ENCODE measurements around the gene JAKMIP3. TPM values are rescaled to one million over a fixed set of nuclear protein-coding genes. Genes with fewer than 3 reads are reported as not detected.

JAKMIP3 gene
- total RNA-seq, 4 donors from 2014 or later, result 0.26 to 1.3 (median 1.2) TPM; not detected in 1

DNA sequence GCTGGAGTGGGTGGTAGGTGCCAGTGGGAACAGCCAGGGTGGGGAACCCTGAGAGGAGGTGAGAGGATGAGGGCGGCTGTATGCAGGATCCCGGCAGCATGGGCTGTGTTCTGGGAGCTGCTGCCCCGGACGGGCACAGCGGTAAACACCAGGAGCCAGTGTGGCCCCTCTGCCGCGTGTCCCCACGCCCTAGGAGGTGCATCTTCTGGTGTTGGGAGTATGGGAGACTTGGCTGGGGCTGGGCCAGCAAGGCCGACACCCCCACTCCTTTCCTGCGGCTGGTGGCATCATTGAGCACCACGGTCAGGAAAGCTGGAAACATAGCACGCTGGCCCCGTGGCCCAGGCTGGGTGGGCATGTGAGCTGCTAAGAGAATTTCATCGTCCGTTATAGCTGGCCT is 24.4 kb upstream of the JAKMIP3 start:
- Histone ChIP-seq H3K4me3 (no peak overlapping the region), H3K36me3 (no peaks in the 10 kb centered on the region), H3K27ac (no peak overlapping the region), H3K27me3 (no peaks in the 10 kb centered on the region), H3K4me1 (peaks cover 0 to 7% of the 10 kb centered on the region in 2 donors), H3K9me3 (no peaks in the 10 kb centered on the region)
- TF ChIP-seq, protein P1, sequence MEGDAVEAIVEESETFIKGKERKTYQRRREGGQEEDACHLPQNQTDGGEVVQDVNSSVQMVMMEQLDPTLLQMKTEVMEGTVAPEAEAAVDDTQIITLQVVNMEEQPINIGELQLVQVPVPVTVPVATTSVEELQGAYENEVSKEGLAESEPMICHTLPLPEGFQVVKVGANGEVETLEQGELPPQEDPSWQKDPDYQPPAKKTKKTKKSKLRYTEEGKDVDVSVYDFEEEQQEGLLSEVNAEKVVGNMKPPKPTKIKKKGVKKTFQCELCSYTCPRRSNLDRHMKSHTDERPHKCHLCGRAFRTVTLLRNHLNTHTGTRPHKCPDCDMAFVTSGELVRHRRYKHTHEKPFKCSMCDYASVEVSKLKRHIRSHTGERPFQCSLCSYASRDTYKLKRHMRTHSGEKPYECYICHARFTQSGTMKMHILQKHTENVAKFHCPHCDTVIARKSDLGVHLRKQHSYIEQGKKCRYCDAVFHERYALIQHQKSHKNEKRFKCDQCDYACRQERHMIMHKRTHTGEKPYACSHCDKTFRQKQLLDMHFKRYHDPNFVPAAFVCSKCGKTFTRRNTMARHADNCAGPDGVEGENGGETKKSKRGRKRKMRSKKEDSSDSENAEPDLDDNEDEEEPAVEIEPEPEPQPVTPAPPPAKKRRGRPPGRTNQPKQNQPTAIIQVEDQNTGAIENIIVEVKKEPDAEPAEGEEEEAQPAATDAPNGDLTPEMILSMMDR (IDR thresholded peaks at IDR 0.05), result no peak
- intact Hi-C loops (cut with DNase I; ENCODE audit: low total_unique reads), result no loop called here
- no peak for DNase-seq

DNA sequence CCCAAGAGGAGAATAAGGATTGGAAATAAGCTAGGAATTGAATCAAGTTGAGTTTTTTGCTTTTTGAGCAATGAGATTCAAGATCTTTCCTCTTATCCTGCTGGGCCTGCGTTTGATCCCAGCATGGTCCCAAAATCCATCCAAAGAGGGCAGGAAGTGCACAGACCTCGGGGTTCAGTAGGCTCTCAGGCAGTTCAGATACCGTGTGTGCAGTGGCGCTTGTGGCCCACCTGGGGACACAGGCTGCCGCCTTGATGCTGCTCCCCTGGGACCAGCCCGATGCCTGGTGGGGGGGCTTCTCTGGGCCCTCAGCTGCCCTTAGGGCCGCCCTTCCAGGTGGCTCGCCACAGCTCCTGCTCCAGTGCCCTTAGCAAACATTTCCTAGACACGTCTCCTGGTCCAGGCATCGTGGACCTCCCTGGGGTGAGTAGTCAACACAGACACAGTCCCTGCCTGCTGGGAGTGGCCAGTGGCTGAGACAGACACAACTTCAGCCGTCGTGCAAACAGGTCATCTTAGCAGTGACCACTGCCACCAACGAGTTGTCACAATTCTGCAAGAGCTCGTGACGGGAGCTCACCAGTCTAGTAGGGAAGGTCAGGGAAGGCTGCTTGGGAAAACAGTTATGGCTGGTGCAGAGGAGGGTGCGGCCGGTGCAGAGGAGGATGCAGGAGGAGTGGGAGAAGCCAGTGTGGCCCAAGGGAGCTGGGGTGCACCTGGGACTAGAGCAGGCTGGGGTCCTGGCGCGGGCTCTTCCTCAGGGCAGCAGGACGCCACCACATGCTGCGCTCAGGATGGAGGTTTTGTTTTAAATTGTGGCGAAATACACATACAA is 21.7 kb upstream of the JAKMIP3 start:
- intact Hi-C loops (cut with DNase I; ENCODE audit: low total_unique reads), result no loop called here
- no peaks in the 10 kb centered on the region for H3K4me1 ChIP-seq
- H3K27ac ChIP-seq, result no peak overlapping the region
- TF ChIP-seq, protein P1 (IDR thresholded peaks at IDR 0.05), result no peak
- no peak for TF ChIP-seq POLR2A (IDR thresholded peaks at IDR 0.05)
- H3K9me3 ChIP-seq, result no peaks in the 10 kb centered on the region
- H3K4me3 ChIP-seq, result no peak overlapping the region
- no peaks in the 10 kb centered on the region for H3K27me3 ChIP-seq
- DNase-seq, result no peak
- H3K36me3 ChIP-seq, result no peaks in the 10 kb centered on the region

- no peaks in the 10 kb centered on the region for H3K36me3 ChIP-seq
- H3K9me3 ChIP-seq, result no peaks in the 10 kb centered on the region
- intact Hi-C loops (cut with DNase I; ENCODE audit: low total_unique reads), result no loop called here
- no peaks in the 10 kb centered on the region for H3K4me1 ChIP-seq
- no peaks in the 10 kb centered on the region for H3K27me3 ChIP-seq
- H3K4me3 ChIP-seq, result no peak overlapping the region
- no peak for TF ChIP-seq POLR2A (IDR thresholded peaks at IDR 0.05)
- TF ChIP-seq, protein P1 (IDR thresholded peaks at IDR 0.05), result no peak
- no peak overlapping the region for H3K27ac ChIP-seq
- DNase-seq, result no peak
Measured at GRCh38 chr10:132044803-132045202, 20.9 kb upstream of the JAKMIP3 start.

DNA sequence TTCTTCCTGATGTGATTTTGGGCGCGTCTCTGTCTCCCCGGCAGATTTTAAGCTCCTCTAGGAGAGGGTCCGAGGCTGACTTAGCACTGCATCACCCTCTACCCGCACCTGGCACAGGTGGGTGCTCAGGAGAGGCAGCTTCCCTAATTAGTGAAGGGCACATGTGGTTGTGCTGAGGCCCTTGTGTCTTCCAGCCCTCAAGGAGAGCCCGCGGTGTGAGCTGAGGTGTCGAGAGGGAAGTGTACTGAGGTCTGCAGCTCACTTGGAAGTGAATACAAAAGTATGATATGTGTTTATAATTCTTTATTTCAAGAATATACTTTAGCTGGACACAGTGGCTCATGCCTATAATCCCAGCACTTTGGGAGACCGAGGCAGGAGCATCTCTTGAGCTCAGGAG is 20.4 kb upstream of the JAKMIP3 start:
- Histone ChIP-seq H3K9me3 (no peaks in the 10 kb centered on the region), H3K27me3 (no peaks in the 10 kb centered on the region), H3K27ac (no peak overlapping the region), H3K4me3 (no peak overlapping the region), H3K36me3 (no peaks in the 10 kb centered on the region), H3K4me1 (no peaks in the 10 kb centered on the region)
- no peak for TF ChIP-seq POLR2A (IDR thresholded peaks at IDR 0.05)
- TF ChIP-seq, protein P1 (IDR thresholded peaks at IDR 0.05), result no peak
- no peak for DNase-seq
- intact Hi-C loops (cut with DNase I; ENCODE audit: low total_unique reads), result no loop called here

DNA sequence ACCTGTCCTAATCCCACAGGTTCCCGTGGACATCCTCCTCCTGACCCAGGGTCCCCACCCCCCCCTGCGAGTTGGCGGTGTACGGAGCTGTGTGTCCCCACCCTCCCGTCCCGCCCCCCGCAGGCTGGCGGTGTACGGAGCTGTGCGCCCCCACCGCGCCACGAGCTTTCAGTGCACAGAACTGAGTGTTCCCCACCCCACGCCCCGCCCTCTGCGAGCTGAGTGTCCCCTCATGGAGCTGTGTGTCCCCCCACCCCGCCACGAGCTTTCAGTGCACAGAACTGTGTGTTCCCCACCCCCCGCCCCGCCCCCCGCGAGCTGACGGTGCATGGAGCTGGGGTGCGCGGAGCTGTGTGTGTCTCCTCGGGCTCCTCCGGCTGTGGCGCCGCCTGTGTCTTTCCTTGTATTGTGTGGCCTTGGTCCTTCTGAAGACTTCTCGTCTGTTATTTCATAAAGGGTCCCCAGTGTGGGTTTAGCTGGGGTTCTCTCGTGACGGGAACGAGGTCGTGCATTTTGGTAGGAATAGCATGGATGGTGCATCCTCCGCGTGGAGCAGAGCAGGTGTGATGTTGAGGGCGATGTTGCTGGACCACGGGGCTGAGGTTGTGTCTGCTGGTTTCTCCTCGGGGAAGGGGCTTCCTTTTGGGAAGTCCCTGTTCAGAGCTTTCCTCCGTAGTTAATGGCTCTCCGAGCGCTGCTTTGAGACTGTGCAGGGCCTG is 18.0 kb upstream of the JAKMIP3 start:
- Histone ChIP-seq H3K36me3 (no peaks in the 10 kb centered on the region), H3K4me3 (no peak overlapping the region), H3K27ac (no peak overlapping the region), H3K4me1 (no peaks in the 10 kb centered on the region), H3K27me3 (no peaks in the 10 kb centered on the region), H3K9me3 (peaks cover 0 to 13% of the 10 kb centered on the region in 2 donors)
- intact Hi-C loops (cut with DNase I; ENCODE audit: low total_unique reads), result no loop called here
- no peak for DNase-seq
- no peak for TF ChIP-seq POLR2A (IDR thresholded peaks at IDR 0.05)
- TF ChIP-seq, protein P1 (IDR thresholded peaks at IDR 0.05), result no peak

Measured in uterus (tissue), 4 donors.